ENCODE measurements around the gene GLB1L. TPM values are rescaled to one million over a fixed set of nuclear protein-coding genes. Genes with fewer than 3 reads are reported as not detected.

Gene GLB1L
- total RNA-seq, 1 experiment from 2014 or later: 6.9 TPM

- Histone ChIP-seq H3K4me3 (ENCODE audit: low read depth, low read length, poor library complexity, severe bottlenecking) (no peak overlapping the region), H3K27ac (ENCODE audit: low read depth, low read length, poor library complexity, severe bottlenecking) (no peak overlapping the region), H3K9me3 (ENCODE audit: low read depth, low read length, poor library complexity, severe bottlenecking) (no peaks in the 10 kb centered on the region), H3K27me3 (replicated peaks; ENCODE audit: insufficient read depth, low read depth, low read length, poor library complexity) (no peaks in the 10 kb centered on the region), H3K36me3 (ENCODE audit: insufficient read depth, low read length, poor library complexity, severe bottlenecking) (peaks cover 4% of the 10 kb centered on the region), H3K4me1 (ENCODE audit: insufficient read depth, low read length, poor library complexity, severe bottlenecking) (peaks cover 5% of the 10 kb centered on the region)
- BruUV-seq (replicated peaks): TSS peak; percentile 16
- intact Hi-C loops (cut with micrococcal nuclease; ENCODE audit: unreplicated experiment): no loop called here
- POLR2A ChIA-PET (ENCODE audit: low non-redundant PET): no interaction called here
- TF ChIP-seq CTCF (conservative IDR thresholded peaks at IDR 0.05; ENCODE audit: low read depth, low read length): no peak
- TF ChIP-seq EZH2 (IDR thresholded peaks at IDR 0.05; ENCODE audit: borderline replicate concordance, low read depth, low read length, poor library complexity, severe bottlenecking): no peak
- DNase-seq (ENCODE audit: low spot score): no peak
- CTCF ChIA-PET: no interaction called here
Measured at GRCh38 chr2:219243291-219243761, 1.9 kb downstream of the GLB1L start.

GRCh38 chr2:219234331-219234730 lies 10.9 kb downstream of the GLB1L start:
- Histone ChIP-seq H3K27ac (ENCODE audit: low read depth, low read length, poor library complexity, severe bottlenecking) (no peak overlapping the region), H3K4me3 (ENCODE audit: low read depth, low read length, poor library complexity, severe bottlenecking) (no peak overlapping the region), H3K27me3 (replicated peaks; ENCODE audit: insufficient read depth, low read depth, low read length, poor library complexity) (no peaks in the 10 kb centered on the region), H3K9me3 (ENCODE audit: low read depth, low read length, poor library complexity, severe bottlenecking) (no peaks in the 10 kb centered on the region), H3K4me1 (ENCODE audit: insufficient read depth, low read length, poor library complexity, severe bottlenecking) (peaks cover 6% of the 10 kb centered on the region), H3K36me3 (ENCODE audit: insufficient read depth, low read length, poor library complexity, severe bottlenecking) (peaks cover 47% of the 10 kb centered on the region)
- DNase-seq (ENCODE audit: low spot score): no peak
- POLR2A ChIA-PET (ENCODE audit: low non-redundant PET): no interaction called here
- TF ChIP-seq CTCF (conservative IDR thresholded peaks at IDR 0.05; ENCODE audit: low read depth, low read length) (no peak), EZH2 (IDR thresholded peaks at IDR 0.05; ENCODE audit: borderline replicate concordance, low read depth, low read length, poor library complexity, severe bottlenecking) (no peak)
- BruUV-seq (replicated peaks): no TSS peak
- CTCF ChIA-PET: no interaction called here
- intact Hi-C loops (cut with micrococcal nuclease; ENCODE audit: unreplicated experiment): no loop called here

GRCh38 chr2:219230059-219230540 lies 15.1 kb downstream of the GLB1L start:
- intact Hi-C loops (cut with micrococcal nuclease; ENCODE audit: unreplicated experiment): no loop called here
- H3K4me1 ChIP-seq (ENCODE audit: insufficient read depth, low read length, poor library complexity, severe bottlenecking): peaks cover 6% of the 10 kb centered on the region
- BruUV-seq (replicated peaks): TSS peak; percentile 65
- DNase-seq (ENCODE audit: low spot score): no peak
- no peaks in the 10 kb centered on the region for H3K27me3 ChIP-seq (replicated peaks; ENCODE audit: insufficient read depth, low read depth, low read length, poor library complexity)
- peaks cover 40% of the 10 kb centered on the region for H3K36me3 ChIP-seq (ENCODE audit: insufficient read depth, low read length, poor library complexity, severe bottlenecking)
- ChIA-PET CTCF (no interaction called here), POLR2A (ENCODE audit: low non-redundant PET) (no interaction called here)
- peak overlapping the region; percentile 71 for H3K4me3 ChIP-seq (ENCODE audit: low read depth, low read length, poor library complexity, severe bottlenecking)
- H3K27ac ChIP-seq (ENCODE audit: low read depth, low read length, poor library complexity, severe bottlenecking): peak overlapping the region; percentile 89
- TF ChIP-seq CTCF (conservative IDR thresholded peaks at IDR 0.05; ENCODE audit: low read depth, low read length): no peak
- no peak for TF ChIP-seq EZH2 (IDR thresholded peaks at IDR 0.05; ENCODE audit: borderline replicate concordance, low read depth, low read length, poor library complexity, severe bottlenecking)
- no peaks in the 10 kb centered on the region for H3K9me3 ChIP-seq (ENCODE audit: low read depth, low read length, poor library complexity, severe bottlenecking)
